Stimulated activated CD4-positive, alpha-beta T cell treated with anti-CD3 and anti-CD28 coated beads, Interleukin-1b, Interleukin-23, amount 100 ng/mL, for 48 hours (primary cell): ENCODE measurements around the gene PABPN1.
"Not testable (repeated sequence)": the region's sequence is repeated elsewhere in the genome, so short reads cannot be mapped to it uniquely, and the experiment has no call there.

Experiments used
- DNase-seq: peaks from one replicate; pipeline ENCODE4 v3.0.0-alpha.2; 2020

PABPN1 gene

DNA sequence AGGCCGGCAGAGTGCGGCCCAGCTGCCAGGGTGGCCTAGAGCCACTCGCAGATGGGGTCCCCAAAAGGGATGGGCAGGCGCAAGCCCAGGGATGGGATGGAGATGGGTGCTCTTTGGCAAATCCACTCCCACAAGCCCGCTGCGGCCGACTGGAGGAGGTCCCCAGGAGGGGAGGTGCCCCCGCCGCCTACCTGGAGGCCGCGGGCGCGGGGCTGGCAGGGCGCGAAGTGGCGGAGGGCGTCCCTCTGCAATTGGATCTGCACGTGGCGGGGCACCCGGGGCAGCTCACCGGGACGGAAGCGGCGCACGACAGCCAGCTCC, 19.3 kb upstream of the PABPN1 start:
- DNase-seq = no peak

DNA sequence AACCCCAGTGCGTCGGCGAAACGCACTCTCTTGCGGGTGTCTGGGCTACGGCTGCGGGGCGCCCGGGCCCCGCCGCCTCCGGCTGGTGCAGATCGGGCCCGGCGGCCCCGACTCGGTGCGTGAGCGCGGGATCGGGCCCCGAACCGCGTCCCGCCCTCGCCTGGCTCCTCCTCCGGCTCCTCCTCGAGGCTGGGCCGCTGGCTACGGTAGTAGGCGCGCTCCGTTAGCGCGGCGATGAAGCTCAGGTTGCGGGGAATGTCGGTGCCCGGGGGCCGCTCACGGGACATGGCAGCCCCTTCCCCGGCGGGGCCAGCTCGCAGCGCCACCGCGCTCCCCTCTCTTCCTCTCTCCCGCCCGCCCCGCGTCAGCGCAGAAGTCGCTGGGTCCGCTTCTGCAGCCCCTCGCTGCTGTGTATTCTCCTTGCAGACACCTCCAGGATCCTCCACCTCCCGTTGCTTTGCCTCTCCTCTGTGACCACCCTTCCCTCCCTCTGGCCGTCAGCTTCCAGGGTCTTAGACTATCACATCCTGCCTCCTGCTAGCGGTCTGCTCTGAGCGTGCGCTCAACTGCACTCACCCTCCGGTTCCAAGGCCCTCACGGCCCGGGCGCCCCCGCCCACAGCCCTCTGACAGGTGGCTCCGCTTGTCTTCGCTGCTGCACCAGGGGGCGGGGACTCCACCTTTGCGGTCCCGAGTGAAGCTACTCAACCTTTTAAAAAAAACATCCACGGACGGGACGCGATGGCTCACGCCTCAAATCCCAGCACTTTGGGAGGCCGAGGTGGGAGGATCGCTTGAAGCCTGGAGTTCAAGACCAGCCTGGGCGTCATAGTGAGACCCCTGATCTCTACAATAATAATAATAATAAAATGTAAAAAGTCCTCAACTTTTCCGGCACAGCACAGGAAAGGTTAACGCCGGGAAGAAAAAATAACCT, 18.7 kb upstream of the PABPN1 start, which contains the start of gene PPP1R3E:
Gene PPP1R3E, minus strand, starts transcription at position 570 of the 936 bp plus-strand sequence. Its CDS starts 283 bp downstream, at position 287.
- peak; percentile 90 for DNase-seq

DNA sequence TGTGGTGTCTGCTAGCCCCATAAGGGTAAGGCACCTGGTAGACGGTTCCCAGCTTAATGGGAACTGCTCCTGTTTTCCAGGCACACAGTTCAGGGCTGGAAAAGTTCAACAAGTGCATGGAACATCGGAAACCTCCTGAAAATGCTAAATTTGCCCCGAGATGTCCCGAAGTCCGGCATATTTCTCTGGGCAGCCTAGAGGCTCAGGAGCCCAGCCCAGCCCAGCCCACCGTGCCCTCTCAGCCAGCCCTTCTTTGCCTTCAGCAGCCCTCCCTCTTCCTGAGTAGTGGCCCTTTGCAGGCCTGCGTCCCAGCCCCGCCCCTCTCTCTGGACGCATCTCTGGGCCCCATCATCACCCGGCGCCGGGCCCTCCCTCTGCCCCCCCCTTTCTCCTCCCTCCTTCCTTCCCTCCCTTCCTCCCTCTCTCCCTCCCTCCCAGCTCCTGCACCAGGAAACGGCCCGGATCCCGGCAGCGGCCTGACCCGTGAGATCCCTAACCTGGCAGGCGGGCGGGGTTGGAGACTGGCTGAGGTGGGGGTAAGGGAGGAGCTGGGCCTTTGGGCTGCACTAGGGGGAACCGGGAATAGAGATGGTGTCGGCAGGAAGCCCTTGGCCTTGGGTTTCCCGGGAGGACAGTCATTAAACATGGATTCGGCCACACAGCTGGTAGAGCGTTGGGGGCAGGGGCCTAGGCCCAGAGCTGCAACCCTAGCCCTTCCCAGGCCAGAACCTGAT, 14.7 kb upstream of the PABPN1 start, which contains the start of gene BCL2L2:
Gene BCL2L2, plus strand, starts transcription at position 422 of the 734 bp plus-strand sequence. CDS start 935 bp downstream, outside the sequence.
- peak; percentile 10 for DNase-seq

DNA sequence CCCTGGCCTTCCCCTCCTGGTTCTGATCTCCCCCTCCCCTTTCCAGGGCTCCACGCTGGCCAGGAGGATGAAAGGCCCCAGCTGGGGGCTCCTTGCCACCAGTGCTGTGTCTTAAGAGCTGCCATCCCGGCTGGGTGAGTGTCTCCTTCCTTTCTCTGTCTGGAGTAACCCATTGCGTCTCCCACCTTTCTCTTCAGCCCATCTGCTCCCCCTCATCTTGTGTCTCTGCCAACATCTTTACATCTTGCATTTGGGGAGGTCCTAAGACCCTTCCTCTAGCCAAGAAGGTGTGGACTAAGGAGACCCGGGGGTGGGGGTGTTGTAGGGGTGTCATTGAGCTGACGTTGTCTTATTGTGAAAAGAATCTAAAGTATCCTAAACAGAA, 14.1 kb upstream of the PABPN1 start:
- no peak for DNase-seq

DNA sequence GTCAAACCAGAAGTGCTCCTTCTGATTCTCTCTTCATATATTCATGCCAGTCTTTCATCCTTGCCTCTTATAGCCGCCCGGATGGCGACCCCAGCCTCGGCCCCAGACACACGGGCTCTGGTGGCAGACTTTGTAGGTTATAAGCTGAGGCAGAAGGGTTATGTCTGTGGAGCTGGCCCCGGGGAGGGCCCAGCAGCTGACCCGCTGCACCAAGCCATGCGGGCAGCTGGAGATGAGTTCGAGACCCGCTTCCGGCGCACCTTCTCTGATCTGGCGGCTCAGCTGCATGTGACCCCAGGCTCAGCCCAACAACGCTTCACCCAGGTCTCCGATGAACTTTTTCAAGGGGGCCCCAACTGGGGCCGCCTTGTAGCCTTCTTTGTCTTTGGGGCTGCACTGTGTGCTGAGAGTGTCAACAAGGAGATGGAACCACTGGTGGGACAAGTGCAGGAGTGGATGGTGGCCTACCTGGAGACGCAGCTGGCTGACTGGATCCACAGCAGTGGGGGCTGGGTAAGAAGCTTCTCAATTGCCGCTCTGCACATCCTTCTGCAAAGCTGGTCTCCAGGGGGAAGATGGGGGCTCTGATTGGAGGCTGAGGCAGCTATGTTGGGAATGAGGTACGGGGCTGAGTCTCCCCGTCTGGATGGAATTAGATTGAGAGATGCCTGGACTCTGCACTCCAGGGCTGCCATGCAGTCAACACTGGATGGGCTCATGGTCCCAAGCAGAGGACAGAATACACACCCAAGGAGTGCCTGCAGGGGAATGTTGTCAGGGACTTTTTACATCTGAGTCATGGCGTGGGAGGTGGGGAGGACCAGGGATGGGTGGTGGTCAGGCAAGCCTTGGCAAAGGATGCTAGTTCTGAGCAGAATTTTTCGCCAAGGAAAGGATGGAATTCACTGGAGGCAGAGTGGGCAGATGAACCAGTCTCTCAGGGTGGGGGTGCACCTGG, 13.3 kb upstream of the PABPN1 start:
- DNase-seq = no peak

- no peak for DNase-seq
Measured at GRCh38 chr14:23308721-23309445, 12.4 kb upstream of the PABPN1 start.

- no peak for DNase-seq
Measured at GRCh38 chr14:23310546-23310945, 10.7 kb upstream of the PABPN1 start.

DNA sequence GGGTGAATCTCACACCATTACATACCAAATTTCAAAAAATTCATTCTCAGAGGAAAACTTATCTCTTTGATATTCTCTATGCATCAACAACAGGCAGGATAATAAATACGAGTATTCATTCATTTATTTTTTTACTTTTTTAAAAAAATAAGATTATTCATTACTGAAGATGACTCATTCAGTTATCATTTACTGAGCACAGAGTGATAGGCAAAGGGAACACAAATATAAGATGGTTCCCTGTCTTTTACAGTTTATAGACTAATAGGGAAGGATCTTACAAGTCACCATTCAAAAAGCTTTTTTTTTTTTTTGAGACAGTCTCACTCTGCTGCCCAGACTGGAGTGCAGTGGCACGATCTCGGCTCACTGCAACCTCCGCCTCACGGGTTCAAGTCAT, 5.0 kb upstream of the PABPN1 start:
- DNase-seq = no peak

- no peak for DNase-seq
Measured at GRCh38 chr14:23319746-23320583, 1.3 kb upstream of the PABPN1 start.

DNA sequence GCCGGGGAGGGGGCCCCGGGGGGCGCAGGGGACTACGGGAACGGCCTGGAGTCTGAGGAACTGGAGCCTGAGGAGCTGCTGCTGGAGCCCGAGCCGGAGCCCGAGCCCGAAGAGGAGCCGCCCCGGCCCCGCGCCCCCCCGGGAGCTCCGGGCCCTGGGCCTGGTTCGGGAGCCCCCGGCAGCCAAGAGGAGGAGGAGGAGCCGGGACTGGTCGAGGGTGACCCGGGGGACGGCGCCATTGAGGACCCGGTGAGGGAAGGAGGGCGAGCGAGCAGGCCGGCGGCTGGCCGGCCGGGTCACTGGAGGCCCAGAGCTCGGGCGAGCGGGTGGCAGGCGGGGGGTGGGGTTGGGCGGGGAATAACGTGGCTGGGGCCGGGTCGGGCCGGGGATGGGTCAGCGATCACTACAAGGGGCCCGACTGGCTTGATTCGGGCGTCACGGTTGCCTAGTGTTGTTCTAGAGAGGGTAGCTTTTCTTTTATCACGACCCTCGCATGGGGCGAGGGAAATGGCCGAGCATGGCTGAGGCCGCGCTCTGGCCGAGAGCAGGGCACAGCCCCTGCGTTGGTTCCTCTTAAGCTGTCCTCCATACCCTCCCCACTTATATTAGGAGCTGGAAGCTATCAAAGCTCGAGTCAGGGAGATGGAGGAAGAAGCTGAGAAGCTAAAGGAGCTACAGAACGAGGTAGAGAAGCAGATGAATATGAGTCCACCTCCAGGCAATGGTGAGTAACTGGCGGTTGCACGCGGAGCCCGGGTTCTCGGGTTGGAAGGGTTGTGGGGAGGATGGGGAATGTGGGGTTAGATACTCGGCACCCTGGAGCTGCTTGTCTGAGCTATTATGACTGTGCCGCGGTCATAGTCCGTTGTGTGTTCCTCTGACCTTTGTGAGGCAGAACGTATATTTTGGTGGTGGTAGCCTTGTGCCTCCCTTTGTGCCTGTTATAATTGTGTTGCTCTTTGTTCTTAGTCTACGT, 603 bp downstream of the PABPN1 start:
- DNase-seq = peak; percentile 79

GRCh38 chr14:23322568-23323517, 1.6 kb downstream of the PABPN1 start:
- no peak for DNase-seq

DNA sequence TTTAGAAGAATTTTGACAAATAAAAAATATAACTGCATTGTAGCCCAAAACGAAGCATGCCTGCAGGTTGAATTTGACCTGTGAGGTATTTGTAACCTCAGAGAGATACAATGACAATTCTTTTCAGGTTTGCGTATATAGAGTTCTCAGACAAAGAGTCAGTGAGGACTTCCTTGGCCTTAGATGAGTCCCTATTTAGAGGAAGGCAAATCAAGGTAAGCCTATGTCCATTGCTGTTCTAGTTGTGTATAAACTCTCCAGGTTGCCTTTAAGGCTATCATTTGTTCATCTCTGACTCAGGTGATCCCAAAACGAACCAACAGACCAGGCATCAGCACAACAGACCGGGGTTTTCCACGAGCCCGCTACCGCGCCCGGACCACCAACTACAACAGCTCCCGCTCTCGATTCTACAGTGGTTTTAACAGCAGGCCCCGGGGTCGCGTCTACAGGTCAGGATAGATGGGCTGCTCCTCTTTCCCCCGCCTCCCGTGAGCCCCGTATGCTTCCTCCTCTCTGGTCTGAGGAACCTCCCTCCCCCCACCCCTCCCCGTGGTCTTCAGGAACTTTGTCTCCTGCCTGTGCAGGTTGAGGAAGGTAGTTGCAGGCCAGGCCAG, 2.7 kb downstream of the PABPN1 start:
- no peak for DNase-seq

- DNase-seq = no peak
Measured at GRCh38 chr14:23324455-23324846, 3.2 kb downstream of the PABPN1 start.

DNA sequence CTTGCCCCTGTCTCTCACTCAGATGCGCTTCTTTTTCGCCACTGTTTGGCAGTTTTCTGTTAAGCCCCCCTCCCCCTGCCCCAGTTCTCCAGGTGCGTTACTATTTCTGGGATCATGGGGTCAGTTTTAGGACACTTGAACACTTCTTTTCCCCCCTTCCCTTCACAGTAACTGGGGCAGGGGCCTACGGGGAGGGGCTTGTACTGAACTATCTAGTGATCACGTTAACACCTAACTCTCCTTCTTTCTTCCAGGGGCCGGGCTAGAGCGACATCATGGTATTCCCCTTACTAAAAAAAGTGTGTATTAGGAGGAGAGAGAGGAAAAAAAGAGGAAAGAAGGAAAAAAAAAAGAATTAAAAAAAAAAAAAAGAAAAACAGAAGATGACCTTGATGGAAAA, 3.7 kb downstream of the PABPN1 start:
- no peak for DNase-seq

DNA sequence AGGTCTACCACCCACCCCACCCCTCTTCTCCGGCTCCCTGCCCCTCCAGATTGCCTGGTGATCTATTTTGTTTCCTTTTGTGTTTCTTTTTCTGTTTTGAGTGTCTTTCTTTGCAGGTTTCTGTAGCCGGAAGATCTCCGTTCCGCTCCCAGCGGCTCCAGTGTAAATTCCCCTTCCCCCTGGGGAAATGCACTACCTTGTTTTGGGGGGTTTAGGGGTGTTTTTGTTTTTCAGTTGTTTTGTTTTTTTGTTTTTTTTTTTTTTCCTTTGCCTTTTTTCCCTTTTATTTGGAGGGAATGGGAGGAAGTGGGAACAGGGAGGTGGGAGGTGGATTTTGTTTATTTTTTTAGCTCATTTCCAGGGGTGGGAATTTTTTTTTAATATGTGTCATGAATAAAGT, 4.5 kb downstream of the PABPN1 start:
- not testable (repeated sequence) for DNase-seq

GRCh38 chr14:23326491-23327332, 5.5 kb downstream of the PABPN1 start:
- DNase-seq = no peak
